K562 (cell line): Measurements from ENCODE around the gene CSNK1D. TPM values are rescaled to one million over a fixed set of nuclear protein-coding genes. Genes with fewer than 3 reads are reported as not detected.

ENCODE experiments used
- CTCF ChIP-seq, 3 experiments: IDR thresholded peaks in 2 of 3; conservative IDR thresholded peaks in 1 of 3; 2 replicates each; pipeline ENCODE4 v1.5.1; 2011 to 2012; ENCODE audit warnings: low read length in 3 of 3, mild to moderate bottlenecking in 3 of 3, control low read depth in 2 of 3, improper control_type of control experiment in 1 of 3, inconsistent platforms in 1 of 3, low read depth in 1 of 3, mixed read lengths in 1 of 3, moderate library complexity in 1 of 3; ENCODE audit not compliant: insufficient read depth in 2 of 3
- EP300 ChIP-seq: IDR thresholded peaks from 2 replicates; pipeline ENCODE4 v1.6.1; 2012; ENCODE audit warnings: low read length, improper control_type of control experiment
- FOXA3 ChIP-seq, 2 experiments: fragments of 450-650 bp in 1 of 2; sonication (generic) in 1 of 2; formaldehyde crosslinking; IDR thresholded peaks in 1 of 2; conservative IDR thresholded peaks in 1 of 2; 2 replicates each; pipeline versions ENCODE4 v1.4.0 to v1.8.0; 2020 to 2022; ENCODE audit warnings: mild to moderate bottlenecking in 2 of 2, missing genetic modification reagents in 1 of 2
- GABPA ChIP-seq: fragments of 200-800 bp; sonication (Bioruptor generic); conservative IDR thresholded peaks from 2 replicates; pipeline ENCODE4 v1.6.1; 2016; ENCODE audit warnings: low read depth, missing genetic modification characterization, missing compliant biosample characterization
- HCFC1 ChIP-seq: IDR thresholded peaks from 2 replicates; pipeline ENCODE4 v1.6.1; 2012; ENCODE audit warnings: low read depth, low read length, improper control_type of control experiment
- IFI16 ChIP-seq: fragments of 250-450 bp; sonication (Bioruptor Pico); IDR thresholded peaks from 2 replicates; pipeline ENCODE4 v2.1.2; 2022; ENCODE audit warnings: mild to moderate bottlenecking, inconsistent platforms
- KAT2B ChIP-seq: IDR thresholded peaks from one replicate; pipeline ENCODE4 v1.6.1; 2012; ENCODE audit warnings: low read depth, mild to moderate bottlenecking, control low read depth, inconsistent platforms, low read length, moderate library complexity
- NR2F6 ChIP-seq: fragments of 450-650 bp; formaldehyde crosslinking; IDR thresholded peaks from 2 replicates; pipeline ENCODE4 v1.4.0; 2020; ENCODE audit warnings: mild to moderate bottlenecking
- NRF1 ChIP-seq, 2 experiments: fragments of 450-650 bp; IDR thresholded peaks in 1 of 2; conservative IDR thresholded peaks in 1 of 2; 2 replicates each; pipeline ENCODE4 v1.6.1; 2014; ENCODE audit warnings: mild to moderate bottlenecking in 2 of 2
- RBFOX2 ChIP-seq: fragments of 200-400 bp; formaldehyde crosslinking; IDR thresholded peaks from 2 replicates; pipeline ENCODE4 v1.6.1; 2017; ENCODE audit warnings: low read depth, mild to moderate bottlenecking, low read length, moderate library complexity
- SIRT6 ChIP-seq: IDR thresholded peaks from one replicate; pipeline ENCODE4 v1.6.1; 2012; ENCODE audit warnings: low read depth, mild to moderate bottlenecking, control low read depth, inconsistent platforms, low read length, moderate library complexity
- SMARCC2 ChIP-seq: fragments of 450-650 bp; IDR thresholded peaks from 2 replicates; pipeline ENCODE4 v1.6.1; 2017; ENCODE audit warnings: antibody characterized with exemption, moderate library complexity, mild to moderate bottlenecking, low read depth
- SNAPC5 ChIP-seq: fragments of 250-450 bp; sonication (Bioruptor Pico); IDR thresholded peaks from 2 replicates; pipeline ENCODE4 v1.8.0; 2021; ENCODE audit warnings: moderate library complexity, mild to moderate bottlenecking, inconsistent platforms
- TEAD4 ChIP-seq, 2 experiments: sonication (generic) in 1 of 2; formaldehyde crosslinking in 1 of 2; IDR thresholded peaks; 2 replicates each; pipeline versions ENCODE4 v1.6.1 to v1.8.0; 2012 to 2022; ENCODE audit warnings: borderline replicate concordance in 1 of 2, inconsistent platforms in 1 of 2, low read length in 1 of 2, mild to moderate bottlenecking in 1 of 2, missing genetic modification reagents in 1 of 2
- ZBED1 ChIP-seq: IDR thresholded peaks from 2 replicates; pipeline ENCODE4 v1.6.1; 2014
- ZNF280A ChIP-seq: fragments of 450-650 bp; IDR thresholded peaks from 2 replicates; pipeline ENCODE4 v1.6.1; 2018; ENCODE audit warnings: mild to moderate bottlenecking, low read depth; ENCODE audit not compliant: partially characterized antibody
- ZNF324 ChIP-seq: fragments of 250-450 bp; sonication (Bioruptor Pico); IDR thresholded peaks from 2 replicates; pipeline ENCODE4 v1.4.0; 2020; ENCODE audit warnings: mild to moderate bottlenecking
- polyA plus RNA-seq, 8 experiments: library from polyadenylated mRNA; depleted of rRNA in 4 of 8; stranded (reverse) in 5 of 8; unstranded in 3 of 8; fragments of >200 nt; fragmentation: Nextera tagmentation in 2 of 8; fragmentation: Illumina TruSeq in 1 of 8; extraction: Ambion mirVana in 2 of 8; extraction: Trizol in 1 of 8; gene quantifications; 2 replicates each; pipeline versions ENCODE4 v1.2.1 to v1.2.3, GENCODE V29; 2011 to 2014; ENCODE audit warnings: inconsistent platforms in 1 of 8, missing spikeins in 1 of 8
- total RNA-seq, 7 experiments: library from RNA; depleted of rRNA in 6 of 7; stranded (reverse); fragments of >200 nt in 6 of 7; fragmentation: Illumina TruSeq in 2 of 7; extraction: Trizol in 2 of 7; gene quantifications; 2 replicates each; pipeline versions ENCODE4 v1.2.1 to v1.2.3, GENCODE V29; 2011 to 2021; ENCODE audit warnings: low replicate concordance in 1 of 7
- TF ChIP-seq, protein P1 (sequence below): sonication (generic); formaldehyde crosslinking; IDR thresholded peaks from 2 replicates; pipeline ENCODE4 v1.8.0; 2023; ENCODE audit warnings: missing genetic modification reagents, mild to moderate bottlenecking, borderline replicate concordance

The CSNK1D gene
- total and polyA plus RNA-seq, 9 of the 15 experiments (the other 6 are each of a cell fraction or from before 2014, with no cell fraction given) = 6.5 to 133 (median 41.3) TPM

GRCh38 chr17:82236142-82236971 lies 37.1 kb downstream of the CSNK1D start (continued):
- TF ChIP-seq, protein P1, sequence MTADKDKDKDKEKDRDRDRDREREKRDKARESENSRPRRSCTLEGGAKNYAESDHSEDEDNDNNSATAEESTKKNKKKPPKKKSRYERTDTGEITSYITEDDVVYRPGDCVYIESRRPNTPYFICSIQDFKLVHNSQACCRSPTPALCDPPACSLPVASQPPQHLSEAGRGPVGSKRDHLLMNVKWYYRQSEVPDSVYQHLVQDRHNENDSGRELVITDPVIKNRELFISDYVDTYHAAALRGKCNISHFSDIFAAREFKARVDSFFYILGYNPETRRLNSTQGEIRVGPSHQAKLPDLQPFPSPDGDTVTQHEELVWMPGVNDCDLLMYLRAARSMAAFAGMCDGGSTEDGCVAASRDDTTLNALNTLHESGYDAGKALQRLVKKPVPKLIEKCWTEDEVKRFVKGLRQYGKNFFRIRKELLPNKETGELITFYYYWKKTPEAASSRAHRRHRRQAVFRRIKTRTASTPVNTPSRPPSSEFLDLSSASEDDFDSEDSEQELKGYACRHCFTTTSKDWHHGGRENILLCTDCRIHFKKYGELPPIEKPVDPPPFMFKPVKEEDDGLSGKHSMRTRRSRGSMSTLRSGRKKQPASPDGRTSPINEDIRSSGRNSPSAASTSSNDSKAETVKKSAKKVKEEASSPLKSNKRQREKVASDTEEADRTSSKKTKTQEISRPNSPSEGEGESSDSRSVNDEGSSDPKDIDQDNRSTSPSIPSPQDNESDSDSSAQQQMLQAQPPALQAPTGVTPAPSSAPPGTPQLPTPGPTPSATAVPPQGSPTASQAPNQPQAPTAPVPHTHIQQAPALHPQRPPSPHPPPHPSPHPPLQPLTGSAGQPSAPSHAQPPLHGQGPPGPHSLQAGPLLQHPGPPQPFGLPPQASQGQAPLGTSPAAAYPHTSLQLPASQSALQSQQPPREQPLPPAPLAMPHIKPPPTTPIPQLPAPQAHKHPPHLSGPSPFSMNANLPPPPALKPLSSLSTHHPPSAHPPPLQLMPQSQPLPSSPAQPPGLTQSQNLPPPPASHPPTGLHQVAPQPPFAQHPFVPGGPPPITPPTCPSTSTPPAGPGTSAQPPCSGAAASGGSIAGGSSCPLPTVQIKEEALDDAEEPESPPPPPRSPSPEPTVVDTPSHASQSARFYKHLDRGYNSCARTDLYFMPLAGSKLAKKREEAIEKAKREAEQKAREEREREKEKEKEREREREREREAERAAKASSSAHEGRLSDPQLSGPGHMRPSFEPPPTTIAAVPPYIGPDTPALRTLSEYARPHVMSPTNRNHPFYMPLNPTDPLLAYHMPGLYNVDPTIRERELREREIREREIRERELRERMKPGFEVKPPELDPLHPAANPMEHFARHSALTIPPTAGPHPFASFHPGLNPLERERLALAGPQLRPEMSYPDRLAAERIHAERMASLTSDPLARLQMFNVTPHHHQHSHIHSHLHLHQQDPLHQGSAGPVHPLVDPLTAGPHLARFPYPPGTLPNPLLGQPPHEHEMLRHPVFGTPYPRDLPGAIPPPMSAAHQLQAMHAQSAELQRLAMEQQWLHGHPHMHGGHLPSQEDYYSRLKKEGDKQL (CRISPR knock-in tag) = 0 out of 2 replicates have a peak, but pooled peaks have one; percentile 26
- no peak for TF ChIP-seq FOXA3 (CRISPR knock-in tag; conservative IDR thresholded peaks at IDR 0.05 in 1 of 2, IDR thresholded peaks at IDR 0.05 in 1 of 2)
- TF ChIP-seq KAT2B = no peak
- peak; percentile 90 to 95 (median 90) for TF ChIP-seq CTCF (IDR thresholded peaks at IDR 0.05 in 2 of 3, conservative IDR thresholded peaks at IDR 0.05 in 1 of 3; ENCODE audit: insufficient read depth in 2 of 3, low read depth in 1 of 3, low read length in 3 of 3)
- TF ChIP-seq SMARCC2 = no peak
- no peak for TF ChIP-seq ZNF324 (CRISPR knock-in tag)
- no peak for TF ChIP-seq EP300
- TF ChIP-seq HCFC1 = no peak
- TF ChIP-seq GABPA (tag) = no peak
- no peak for TF ChIP-seq SNAPC5 (CRISPR knock-in tag)
- TF ChIP-seq ZNF280A = no peak
- TF ChIP-seq NRF1 (conservative IDR thresholded peaks at IDR 0.05 in 1 of 2, IDR thresholded peaks at IDR 0.05 in 1 of 2) = peak in 1 of 2 experiments; percentile 26; a peak in 2 of 4 replicates
- peak; percentile 57 for TF ChIP-seq RBFOX2
- no peak for TF ChIP-seq NR2F6
- no peak for TF ChIP-seq SIRT6
- no peak for TF ChIP-seq IFI16 (CRISPR knock-in tag)
- TF ChIP-seq TEAD4 (IDR thresholded peaks at IDR 0.05; ENCODE audit: low read length) = no peak
- TF ChIP-seq TEAD4 (CRISPR knock-in tag; IDR thresholded peaks at IDR 0.05; ENCODE audit: borderline replicate concordance) = no peak
- TF ChIP-seq ZBED1 = no peak
